Coronary artery (tissue), 2 donors: ENCODE measurements around the gene CTNNA2.

Source experiments
- DNase-seq: peaks from one replicate; pipeline ENCODE4 v3.0.0-alpha.2; 2017; ENCODE audit warnings: low spot score
- H3K27ac ChIP-seq, 2 donors: fragments of 200-600 bp; sonication (generic); one replicate each; pipeline ENCODE4 v1.5.1; 2016 to 2019
- H3K4me3 ChIP-seq: fragments of 200-600 bp; sonication (generic); 2 replicates; pipeline ENCODE4 v1.5.1; 2016; ENCODE audit warnings: mild to moderate bottlenecking, moderate library complexity
- TF ChIP-seq, protein P1 (sequence below): fragments of 200-600 bp; sonication (generic); IDR thresholded peaks from one replicate; pipeline ENCODE4 v1.5.1; 2019; ENCODE audit warnings: antibody characterized with exemption

CTNNA2 gene

DNA sequence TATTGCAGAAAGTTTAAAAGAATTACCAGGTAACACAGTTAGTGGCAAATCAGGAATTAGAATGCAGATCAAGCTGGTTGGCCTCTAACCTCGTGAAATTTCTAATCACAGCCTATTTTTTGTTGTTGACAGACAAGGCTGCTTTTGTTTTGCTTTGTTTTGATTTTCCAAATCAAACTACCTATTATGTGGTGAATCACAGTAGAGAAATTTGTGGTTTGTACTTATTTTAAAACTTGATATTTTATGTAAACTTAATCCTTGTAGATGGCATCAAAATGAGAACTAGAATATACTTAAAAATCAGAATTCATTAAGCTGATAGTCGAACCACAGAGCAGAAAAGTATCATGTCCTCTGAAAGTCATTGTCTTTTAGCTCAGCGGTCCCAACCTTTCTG is 258.1 kb downstream of the CTNNA2 start:
- TF ChIP-seq, protein P1, sequence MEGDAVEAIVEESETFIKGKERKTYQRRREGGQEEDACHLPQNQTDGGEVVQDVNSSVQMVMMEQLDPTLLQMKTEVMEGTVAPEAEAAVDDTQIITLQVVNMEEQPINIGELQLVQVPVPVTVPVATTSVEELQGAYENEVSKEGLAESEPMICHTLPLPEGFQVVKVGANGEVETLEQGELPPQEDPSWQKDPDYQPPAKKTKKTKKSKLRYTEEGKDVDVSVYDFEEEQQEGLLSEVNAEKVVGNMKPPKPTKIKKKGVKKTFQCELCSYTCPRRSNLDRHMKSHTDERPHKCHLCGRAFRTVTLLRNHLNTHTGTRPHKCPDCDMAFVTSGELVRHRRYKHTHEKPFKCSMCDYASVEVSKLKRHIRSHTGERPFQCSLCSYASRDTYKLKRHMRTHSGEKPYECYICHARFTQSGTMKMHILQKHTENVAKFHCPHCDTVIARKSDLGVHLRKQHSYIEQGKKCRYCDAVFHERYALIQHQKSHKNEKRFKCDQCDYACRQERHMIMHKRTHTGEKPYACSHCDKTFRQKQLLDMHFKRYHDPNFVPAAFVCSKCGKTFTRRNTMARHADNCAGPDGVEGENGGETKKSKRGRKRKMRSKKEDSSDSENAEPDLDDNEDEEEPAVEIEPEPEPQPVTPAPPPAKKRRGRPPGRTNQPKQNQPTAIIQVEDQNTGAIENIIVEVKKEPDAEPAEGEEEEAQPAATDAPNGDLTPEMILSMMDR: no peak
- Histone ChIP-seq H3K27ac (no peak overlapping the region), H3K4me3 (no peak overlapping the region)
- no peak for DNase-seq

DNA sequence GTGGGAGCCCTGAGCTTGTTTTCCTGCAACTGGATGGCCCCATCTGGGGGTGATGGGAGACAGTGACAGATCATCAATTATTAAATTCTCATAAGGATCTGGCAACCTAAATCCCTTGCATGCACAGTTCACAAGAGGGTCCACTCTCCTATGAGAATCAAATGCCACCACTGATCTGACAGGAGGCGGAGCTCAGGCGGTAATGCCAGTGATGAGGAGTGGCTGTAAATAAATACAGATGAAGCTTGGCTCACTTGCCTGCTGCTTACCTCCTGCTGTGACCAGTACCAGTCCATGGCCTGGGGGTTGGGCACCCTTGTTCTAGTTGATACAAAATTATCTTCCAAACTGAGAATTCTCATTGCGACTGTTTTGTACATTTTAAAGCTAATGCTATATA is 258.6 kb downstream of the CTNNA2 start:
- no peak overlapping the region for H3K4me3 ChIP-seq
- H3K27ac ChIP-seq: no peak overlapping the region
- TF ChIP-seq, protein P1: no peak
- no peak for DNase-seq

DNA sequence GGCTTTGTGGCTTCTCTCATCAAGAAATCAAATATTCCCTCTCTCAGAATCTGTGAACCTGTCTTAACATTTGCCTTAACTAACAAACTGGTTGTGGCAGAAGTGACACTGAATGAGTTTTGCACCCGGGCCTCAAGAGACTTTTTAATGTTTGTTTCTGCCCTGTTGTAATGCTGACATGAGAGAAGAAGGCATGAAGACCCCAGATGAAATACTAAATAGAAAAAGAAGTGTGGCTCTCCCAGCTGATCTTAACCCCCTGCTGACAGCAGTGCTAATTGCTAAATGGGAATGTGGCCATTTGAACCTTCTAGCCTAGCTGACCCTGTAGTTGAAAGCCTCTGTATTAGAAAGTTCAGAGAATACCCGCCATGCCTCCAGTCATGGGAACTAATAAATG is 261.2 kb downstream of the CTNNA2 start:
- TF ChIP-seq, protein P1: no peak
- Histone ChIP-seq H3K4me3 (no peak overlapping the region), H3K27ac (no peak overlapping the region)
- no peak for DNase-seq

DNA sequence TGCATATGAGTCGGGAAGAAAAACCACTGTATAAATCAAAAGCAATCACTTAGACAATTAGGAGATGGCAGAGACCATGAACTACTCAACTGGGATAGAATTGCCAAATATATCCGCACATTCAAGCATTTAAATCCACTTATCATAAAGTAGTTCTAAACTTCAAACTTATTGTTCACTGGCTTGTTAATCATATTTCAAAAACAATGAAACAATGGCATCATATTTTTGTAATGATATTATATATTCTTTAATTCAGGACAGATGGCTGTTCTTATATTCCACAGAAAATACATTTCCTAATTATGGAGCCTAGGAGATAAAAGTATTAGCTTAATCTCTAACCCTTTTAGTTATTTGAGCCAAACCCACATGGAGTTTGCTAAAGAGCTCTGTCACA is 263.6 kb downstream of the CTNNA2 start:
- DNase-seq: no peak
- TF ChIP-seq, protein P1: no peak
- H3K27ac ChIP-seq: no peak overlapping the region

DNA sequence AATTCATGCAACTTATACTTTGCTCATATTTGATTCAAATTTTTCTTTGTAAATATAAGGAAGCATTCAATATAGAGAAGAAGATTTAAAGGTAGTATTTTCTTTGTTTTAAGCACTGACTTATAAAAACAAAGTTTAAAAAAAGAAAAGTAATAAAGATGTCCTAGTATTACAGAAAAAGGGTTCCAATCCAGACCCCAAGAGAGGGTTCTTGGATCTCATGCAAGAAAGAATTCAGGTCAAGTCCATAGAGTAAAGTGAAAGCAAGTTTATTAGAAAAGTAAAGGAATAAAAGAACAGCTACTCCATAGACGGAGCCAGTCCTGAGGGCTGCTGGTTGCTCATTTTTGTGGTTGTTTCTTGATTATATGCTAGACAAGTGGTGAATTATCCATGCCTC is 267.9 kb downstream of the CTNNA2 start:
- no peak for DNase-seq
- no peak overlapping the region for H3K4me3 ChIP-seq
- TF ChIP-seq, protein P1: no peak

More for the DNA sequence above, 263.6 kb downstream of the CTNNA2 start:
- H3K4me3 ChIP-seq: no peak overlapping the region

DNA sequence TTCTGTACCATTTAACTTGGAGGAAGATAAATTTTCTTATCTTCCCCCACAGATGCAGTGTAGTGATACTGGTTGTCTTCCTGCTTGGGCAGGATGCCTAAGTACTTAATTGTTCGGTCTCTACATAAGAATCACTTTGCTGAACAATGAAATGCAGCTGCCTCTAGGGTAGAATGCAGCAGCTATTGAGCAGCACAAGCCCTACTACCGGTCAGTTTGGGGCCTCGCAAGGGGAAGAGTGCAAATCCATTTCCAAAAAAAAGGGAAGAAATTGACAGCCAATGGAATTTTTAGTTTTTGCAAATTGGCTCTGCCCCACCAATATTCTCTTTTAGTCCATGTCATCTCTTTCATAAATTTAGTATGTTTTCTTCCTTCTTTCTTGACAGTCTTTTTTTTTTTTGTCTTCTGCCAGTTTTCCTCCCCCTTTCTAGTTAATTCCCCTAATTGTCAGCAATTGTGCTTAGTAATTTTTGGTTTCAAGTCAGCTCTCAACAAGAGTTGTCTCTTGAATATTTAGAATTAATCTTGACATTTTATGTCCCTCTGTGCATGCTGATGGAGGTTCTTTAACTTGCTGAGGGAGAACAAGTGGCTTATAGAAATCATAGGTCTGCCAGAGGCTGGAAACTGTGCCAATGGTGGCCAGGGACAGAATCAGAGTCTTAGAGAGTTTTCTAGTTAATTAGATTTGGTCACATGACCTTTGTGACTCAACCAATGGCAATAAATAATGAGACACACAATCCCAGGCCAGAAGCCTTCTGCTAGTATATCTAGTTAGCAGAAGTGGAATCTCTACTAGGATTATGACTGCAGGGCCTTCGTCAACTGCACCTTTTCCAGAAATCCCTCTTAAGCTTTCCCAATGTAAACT is 270.0 kb downstream of the CTNNA2 start:
- no peak for DNase-seq
- TF ChIP-seq, protein P1: no peak
- Histone ChIP-seq H3K27ac (no peak overlapping the region), H3K4me3 (no peak overlapping the region)

More for the DNA sequence above, 267.9 kb downstream of the CTNNA2 start:
- no peak overlapping the region for H3K27ac ChIP-seq
